ENCODE data around the gene CPNE1.

CPNE1 gene

DNA sequence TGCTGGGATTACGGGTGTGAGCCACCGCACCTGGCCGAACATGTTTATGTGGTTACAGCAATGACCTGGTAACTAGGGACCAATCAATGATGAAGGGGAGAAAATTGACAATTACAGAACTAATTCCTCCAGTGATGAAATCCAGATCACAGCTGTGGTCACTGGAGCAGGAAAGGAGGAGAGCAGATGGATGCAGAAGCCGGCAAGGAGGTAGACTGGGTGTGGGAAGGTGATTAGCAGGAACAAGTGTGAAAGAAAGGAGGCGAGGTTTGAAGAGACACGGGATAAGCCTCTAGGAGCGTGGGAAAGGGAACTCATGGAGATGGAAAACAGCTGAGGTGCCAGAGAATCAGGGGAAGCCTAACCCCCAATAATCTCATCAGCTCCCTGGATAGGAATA lies 66.2 kb downstream of the CPNE1 start:
- no peak for DNase-seq

DNA sequence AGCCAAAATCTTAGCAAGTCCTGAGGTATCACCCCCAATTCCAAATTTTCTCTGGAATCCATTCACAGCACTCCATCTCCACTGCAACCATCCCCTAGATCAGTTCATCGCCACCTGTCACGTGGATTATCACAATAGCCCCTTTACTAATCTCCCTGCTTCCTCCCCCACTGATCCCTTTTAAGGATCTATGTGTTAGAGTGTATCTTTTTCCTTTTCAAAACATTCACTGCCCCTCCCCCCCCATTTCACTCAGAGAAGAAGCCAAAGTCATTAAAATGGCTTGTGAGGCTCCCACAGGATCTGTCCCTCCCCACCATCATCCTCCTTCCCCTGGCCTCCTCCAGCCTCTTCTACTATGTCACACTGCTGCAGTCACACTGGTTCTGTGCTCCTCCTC lies 67.5 kb downstream of the CPNE1 start:
- no peak for DNase-seq

DNA sequence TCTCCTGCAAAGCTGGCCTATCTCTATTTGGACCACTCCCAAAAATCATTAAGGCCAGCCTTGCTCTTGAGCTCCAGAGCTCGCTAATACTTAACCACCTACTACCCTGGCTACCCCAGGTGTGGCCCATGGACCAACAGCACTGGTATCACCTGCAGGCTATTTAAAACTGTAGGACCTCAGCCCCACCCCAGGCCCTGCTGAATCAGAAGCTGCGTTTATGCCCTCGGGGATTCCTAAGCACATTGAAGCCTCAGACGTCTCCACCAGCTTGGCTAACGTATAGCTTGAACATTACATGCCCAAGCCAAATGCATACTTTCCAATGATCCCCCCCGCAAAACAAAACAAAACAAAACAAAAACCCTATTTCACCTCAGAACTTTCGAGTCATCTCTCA lies 68.8 kb downstream of the CPNE1 start:
- DNase-seq: no peak

DNA sequence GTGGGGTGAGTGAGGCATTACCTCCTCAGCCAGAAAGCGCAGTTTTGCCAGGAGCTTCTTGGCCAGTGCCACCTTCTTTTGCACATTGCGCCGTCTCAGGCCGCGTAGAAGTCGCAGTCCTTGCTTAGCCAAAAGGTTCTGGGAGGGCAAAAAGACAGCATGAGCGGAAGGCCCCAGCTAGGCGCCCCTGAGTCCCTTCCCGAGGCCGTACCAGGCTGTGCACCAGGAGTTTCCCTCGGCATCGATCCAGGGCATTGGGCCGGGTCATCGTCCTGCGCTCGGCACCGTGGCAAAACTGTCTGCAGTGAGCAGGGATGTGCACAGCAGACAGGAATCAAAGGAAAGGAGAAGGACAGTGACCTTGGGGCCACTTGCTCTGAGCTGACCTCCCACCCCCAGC lies 69.2 kb downstream of the CPNE1 start:
- no peak for DNase-seq

DNA sequence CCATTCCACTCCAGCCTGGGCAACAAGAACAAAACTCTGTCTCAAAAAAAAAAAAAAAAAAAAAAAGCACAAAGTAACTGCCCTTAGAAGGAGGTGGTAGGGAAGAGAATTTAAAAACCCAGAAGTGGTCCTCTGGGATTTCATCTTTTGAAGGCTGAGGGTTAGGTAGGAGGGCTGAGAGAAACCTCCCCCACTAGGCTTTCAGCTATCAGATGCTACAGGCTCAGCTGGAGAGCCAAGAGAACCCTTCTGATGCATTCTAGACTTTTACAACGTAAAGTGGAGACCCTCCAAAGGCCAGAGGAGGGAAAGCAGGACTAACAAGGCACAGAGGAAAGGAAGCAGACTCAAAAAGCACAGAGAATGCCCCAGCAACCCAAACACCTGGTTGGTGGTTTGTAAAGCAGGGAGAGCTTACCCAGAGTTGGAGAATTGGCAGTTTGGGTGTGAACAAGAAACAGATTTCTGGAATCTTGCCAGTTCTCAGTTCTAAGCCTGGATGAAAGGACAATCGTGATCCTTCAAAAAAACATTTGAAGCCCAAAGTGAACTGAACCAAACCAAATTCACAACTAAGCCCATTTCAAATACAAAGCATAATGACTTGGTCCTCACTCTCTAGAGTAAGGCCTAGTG lies 72.2 kb downstream of the CPNE1 start:
- no peak for DNase-seq

DNA sequence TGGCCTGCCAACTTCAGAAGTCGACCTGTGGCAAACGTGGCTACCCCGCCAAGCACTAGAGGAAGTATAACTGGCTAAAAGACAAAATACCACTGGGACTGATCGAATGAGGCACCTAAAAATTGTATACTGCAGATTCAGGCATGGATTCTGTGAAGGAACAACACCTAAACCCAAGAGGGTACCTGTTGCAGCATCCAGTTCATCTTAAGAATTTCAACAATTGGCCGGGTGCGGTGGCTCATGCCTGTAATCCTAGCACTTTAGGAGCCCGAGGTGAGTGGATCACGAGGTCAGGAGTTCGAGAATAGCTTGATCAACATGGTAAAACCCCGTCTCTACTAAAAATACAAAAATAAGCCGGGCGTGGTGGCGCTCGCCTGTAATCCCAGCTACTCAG lies 76.3 kb downstream of the CPNE1 start:
- no peak for DNase-seq

DNA sequence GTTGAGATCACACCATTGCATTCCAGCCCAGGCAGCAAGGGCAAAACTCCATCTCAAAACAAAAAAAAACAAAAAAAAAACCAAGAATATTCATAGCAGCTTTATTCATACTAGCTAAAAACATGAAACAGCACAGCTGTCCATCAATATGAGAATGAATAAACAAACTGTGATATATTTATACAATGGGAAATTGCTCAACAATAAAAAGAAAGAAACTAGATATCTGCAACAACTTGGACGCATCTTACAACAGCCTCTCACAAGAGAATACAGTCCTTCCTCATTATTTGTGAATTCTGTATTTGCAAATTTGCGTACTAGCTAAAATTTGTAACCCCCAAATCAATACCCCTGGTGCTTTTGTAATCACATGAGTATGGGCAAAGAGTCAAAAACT lies 77.3 kb downstream of the CPNE1 start:
- no peak for DNase-seq

DNA sequence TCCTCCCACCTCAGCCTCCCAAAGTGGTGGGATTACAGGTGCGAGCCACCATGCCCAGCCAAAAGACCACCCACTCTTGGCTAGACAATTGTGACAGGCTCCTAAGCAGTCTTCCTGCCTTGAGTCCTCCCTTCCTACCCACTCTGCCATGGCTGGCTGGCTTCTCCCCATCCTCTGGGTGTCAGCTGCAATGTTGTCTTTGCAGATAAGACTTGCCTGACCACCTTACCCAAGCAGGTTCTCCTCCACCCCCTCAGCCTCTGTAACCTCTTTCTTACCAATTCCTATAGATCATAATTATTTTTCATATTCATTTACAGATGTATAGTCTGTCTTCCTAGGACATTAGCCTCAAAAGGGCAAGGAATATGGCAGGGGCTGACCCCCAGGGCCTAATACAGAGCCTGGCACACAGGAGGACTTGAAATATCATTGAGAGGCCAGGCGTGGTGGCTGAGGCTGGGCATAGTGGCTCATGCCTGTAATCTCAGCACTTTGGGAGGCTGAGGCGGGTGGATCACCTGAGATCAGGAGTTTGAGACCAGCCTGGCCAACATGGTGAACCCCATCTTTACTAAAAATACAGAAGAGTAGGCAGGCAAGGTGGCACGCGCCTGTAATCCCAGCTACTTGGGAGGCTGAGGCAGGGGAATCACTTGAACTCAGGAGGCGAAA lies 77.8 kb downstream of the CPNE1 start:
- no peak for DNase-seq

DNA sequence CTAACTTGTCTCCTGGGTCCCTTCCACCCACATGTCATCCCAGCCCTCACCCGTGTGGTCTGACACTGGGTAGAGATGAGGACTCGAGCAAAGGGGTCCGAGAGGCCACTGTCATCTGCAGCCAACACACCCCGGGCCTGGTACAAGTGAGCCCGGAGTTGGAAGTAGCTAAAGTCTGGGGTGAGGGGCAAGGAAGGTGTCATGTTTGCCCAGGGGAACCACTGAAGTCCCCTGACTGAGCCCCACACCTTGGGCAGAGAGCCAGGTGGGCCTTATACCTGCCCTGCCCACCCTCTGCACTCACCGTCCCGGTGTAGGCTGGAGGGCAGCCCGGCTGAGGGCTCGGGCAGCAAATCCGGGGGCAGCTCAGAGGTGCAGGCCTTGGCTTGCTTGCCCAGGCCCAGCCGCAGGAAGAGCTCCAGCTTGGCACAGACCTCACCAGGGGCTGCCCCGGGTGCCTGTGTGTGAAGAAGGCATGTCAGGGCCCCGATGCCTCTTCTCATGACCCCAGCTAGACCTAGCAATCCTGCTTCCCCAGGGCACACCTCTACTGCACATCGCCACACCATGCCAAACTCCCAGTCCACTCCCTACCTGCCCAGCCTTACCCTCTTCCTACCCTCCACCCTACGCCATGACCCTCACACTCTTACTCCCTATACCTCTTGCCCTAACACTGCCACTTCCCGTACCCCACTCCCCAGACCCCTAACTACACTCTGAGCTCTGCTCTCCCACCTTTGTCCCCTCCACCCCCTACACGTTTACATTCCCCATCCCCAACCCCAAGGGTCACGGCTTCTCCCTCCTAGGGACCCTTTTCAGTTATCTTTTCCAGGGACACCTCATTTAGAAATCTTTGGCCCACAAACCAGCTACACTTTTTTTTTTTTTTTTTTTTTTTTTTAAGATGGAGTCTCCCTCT lies 80.8 kb downstream of the CPNE1 start:
- no peak for DNase-seq

DNA sequence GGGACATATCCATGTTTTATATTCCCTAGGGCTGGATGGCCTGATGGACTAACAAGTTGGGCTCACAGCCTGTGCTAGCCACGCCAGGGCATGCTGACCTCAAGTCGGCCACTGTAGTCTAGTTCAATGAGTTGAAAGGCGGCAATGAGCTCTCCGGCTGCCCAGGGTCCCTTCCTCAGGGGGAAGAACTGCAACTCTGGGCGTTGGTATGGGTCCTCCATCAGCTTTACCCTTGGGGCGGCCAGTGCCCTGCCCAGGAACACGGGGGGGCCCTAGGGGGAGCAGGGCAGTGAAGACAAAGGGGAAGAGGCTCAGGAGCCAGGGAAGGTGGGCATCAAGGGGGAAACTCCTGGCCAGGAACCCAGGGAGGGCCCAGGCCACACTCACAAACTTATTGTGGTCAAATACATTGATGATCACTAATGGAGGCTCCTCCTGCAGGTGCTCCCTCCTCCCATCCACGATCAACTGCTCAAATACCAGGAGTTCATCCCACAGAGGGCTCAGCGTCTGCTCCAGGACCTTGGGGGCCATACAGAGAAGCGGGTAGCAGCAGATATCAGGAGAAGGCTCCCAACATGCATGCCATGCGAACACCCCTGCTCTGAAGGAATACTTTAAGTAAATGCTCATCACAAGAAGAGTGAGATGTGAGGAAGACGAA lies 81.8 kb downstream of the CPNE1 start:
- no peak for DNase-seq

DNA sequence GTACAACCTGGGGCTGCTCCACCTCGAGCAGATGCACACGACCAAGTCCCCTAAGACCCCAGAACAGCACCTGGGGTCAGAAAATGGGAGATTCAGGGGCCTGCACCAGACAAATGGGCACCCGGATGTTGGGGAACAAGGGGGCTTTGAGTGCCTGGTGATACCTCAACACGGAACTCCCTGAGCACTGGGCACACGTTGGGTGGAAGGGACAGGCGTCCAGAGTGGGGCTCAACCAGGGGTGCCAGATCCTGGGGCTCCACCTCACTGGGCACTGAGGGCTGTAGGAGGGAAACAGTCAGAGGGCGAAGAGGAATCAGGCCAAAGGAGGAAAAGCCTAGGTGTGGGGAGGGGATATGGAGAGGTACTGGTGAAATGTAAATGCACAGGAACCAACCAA lies 82.6 kb downstream of the CPNE1 start:
- DNase-seq: no peak

DNA sequence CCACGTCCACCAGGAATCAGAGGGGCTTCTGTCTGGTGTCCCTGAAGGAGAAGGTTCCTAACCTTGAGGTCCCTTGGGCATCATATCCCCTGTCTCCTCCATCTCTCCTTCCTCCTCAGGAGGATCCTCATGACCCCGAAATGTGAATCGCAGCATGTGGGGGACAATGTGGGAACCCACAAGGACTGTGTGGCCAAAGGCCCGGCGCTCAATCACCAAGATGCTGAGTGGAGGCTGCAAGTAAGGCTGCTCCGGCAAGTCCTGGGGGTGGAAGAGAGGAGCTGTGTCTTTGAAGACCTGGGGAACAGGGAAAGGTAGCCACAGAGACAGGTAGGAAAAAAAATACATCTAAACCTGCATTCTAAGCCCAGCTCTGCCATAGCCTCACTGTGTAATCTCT lies 85.5 kb downstream of the CPNE1 start:
- DNase-seq: peak; percentile 50

DNA sequence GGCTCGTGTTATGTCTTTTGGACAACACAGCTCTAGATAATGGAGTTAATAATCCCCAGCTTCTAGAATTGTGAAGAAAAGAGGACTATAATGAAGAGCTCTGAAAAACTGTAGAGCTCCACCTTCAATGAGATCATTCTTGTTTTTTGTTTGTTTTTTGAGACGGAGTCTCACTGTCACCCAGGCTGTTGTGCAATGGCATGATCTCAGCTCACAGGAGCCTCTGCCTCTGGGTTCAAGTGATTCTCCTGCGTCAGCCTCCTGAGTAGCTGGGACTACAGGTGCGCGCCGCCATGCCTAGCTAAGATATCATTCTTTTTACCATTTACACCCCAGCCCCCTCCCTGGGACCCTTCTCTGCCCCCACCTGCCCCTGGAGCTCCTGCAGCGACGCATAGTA lies 86.2 kb downstream of the CPNE1 start:
- peak; percentile 30 for DNase-seq

DNA sequence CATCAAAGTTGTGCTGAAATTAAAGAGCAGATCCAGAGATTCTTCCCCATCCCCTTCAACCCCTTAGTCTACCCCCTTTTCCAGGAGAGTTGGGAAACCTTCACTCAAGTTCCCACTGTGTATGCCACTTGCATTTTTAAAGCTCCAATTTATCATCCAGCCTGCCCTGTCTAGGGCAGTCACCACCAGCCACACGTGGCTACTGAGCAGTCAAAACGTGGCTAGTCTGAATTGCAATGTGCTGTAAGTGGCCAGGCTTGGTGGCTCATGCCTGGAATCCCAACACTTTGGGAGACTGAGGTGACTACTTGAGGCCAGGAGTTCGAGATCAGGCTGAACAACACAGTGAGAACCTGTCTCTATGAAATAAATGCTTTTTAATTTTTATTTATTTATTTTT lies 87.9 kb downstream of the CPNE1 start:
- DNase-seq: no peak
